Stimulated activated CD4-positive, alpha-beta T cell treated with anti-CD3 and anti-CD28 coated beads, Interleukin-15, amount 100 ng/mL, for 48 hours (primary cell): ENCODE measurements around the gene TSC2.
A peak's percentile ranks its signal among the peaks of the same experiment; 100 is the strongest.
"Not testable (repeated sequence)": the region's sequence is repeated elsewhere in the genome, so short reads cannot be mapped to it uniquely, and the experiment has no call there.

Source experiments
- DNase-seq, 2 donors: peaks; one replicate each; pipeline ENCODE4 v3.0.0-alpha.2; 2020; ENCODE audit warnings: low read depth in 2 of 2

TSC2 gene

GRCh38 chr16:2122429-2122828, 74.6 kb downstream of the TSC2 start:
- DNase-seq = no peak

DNA sequence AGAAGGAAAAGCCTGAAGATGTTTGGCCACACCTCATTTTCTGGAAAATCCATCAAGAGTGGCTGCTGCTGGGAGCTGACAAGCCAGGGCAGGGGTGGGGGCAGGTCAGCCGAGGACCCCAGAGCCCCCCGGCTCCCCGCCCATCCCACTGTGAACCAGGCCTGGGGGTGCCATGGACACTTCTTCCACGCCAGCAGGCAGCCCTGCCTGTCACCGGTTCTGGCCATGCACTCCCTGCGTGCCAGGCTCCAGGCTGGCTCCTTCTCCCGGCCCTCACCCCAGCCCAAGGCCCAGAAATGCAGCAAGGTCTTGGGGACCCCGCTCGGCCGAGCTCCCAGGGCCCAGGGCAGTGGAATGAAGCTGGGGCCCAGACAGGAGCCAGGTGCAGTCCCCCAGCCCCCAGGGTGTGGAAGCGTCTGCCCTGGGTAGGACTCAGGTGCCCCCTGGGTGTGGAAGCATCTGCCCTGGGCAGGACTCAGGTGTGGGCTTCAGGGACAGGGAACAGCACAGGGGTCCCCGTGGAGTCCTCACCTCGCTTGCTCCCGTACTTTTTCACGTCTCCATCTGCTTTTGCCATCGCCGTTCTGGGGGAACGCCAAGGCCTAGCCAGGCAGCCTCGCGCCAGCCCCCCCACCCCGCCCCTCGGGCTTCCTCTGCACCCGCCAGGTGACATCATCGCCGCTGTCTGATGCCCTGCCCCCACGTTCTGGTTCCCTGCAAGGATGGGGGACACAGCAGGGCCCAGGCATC, 75.3 kb downstream of the TSC2 start:
- DNase-seq = not testable (repeated sequence)

DNA sequence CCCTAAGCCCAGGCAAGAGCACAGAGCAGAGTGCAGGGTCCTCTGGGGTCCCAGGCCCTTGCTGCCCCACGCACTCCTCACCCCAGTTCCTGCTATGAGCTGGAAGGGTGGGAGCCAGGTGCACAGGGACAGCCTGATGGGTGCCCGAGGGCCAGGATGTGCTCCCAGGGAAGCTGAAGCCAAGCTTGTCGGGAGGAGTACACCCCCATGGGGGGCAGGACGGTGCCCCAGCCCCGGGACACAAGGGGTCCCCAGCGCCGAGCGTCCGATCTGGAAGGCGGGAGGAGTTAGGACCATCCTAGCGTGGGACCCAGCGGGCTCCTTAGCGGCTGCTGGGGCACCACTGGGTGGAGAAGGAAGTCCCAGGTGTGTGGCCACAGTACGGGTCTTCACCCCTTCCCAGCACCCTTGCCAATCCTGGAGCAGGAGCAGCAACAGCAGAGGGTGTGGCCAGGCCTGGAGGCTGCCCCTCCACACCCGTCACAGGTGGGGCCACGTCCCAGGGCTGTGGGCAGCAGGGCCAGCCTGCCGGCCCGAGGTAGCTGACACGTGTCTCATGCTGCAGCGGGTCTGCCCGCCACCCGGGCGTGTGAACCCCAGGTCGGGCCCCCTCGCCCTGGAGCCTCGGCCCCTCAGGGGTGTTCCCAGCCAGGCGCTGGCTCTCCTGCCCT, 76.1 kb downstream of the TSC2 start:
- not testable (repeated sequence) for DNase-seq

DNA sequence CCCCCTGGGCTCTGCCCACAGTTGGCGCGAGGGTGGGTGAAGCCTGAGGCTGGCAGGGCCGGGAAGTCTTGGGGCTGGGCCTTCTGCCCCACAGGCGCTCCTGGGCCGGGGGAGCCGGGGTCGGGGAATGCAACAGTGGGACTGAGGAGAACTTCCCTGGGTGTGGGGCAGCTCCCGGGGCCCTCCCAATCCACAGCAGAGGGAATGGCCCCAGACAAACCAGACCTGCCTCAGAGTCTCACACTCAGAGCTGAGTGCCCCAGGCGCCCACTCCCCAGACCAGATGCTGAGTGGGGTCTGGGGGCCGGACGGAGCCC, 76.5 kb downstream of the TSC2 start:
- not testable (repeated sequence) for DNase-seq

DNA sequence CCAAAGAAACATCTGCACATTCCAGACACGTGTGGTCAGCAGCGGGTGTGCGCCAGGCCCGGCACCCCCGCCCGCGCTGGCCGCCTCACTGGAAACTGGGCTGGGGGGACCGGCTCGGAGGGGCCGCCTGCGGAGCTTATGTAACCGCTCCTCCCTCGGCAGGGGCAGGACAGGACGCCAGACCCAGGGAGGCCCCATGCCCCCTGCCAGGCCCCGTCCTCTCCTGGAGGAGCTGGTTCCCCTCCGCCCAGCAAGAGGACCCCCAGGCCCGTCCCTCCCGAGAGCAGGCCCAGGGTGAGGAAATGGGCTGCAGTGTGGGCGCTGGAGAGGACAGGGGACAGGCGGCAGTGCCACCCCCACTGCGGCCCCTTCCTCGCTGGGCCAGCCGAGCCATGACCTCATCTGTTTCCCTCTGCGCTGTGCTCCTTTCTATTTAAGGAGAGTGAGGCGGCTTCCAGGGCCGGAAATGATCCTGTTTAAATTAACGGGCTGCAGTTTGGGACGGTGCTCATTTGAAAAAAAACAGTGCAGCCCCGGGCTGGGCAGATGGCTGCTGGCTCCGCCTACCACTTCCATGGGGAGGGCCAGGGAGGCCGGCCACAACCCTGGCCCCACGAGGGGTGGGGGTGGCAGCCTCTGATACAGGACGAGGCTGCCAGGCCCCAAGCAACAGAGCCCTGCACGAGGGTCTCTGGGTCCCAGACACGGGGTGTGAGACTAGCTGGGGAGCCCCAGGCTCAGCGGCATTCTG, 77.1 kb downstream of the TSC2 start:
- not testable (repeated sequence) for DNase-seq

- not testable (repeated sequence) for DNase-seq
These were observed 77.8 kb downstream of the TSC2 start for GRCh38 chr16:2125609-2126008.

- DNase-seq = not testable (repeated sequence)
These were observed 78.5 kb downstream of the TSC2 start for GRCh38 chr16:2126161-2126743.

DNA sequence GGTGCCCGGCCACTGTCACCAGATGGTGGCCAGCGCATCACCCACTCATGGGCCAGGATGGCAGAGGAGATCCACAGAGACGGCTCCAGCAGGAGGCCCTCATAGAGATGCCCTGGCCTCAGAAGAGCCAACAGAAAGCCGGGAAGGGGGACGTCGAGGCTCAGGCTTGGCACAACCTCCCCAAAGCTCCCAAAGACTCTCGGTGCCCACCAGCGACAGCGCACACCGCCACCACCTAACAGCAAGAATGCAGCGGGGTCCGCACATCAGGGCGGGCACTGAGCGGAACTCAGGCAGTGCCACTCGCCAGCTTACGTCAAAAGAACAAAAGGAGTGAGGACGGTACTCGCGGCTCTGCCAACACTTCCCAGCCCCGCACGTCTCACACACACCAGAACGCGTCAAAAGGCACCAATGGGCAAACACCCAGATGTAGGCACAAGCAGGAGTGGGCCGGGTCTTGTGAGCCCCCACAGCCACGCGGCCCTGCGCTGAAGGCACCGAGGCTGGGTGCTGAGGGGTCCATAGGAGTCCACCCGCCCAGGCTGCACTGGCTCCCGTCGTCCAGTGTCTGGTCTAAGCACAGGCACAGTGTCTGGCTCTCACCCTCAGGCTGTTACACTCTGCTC, 79.3 kb downstream of the TSC2 start:
- DNase-seq = not testable (repeated sequence)

- not testable (repeated sequence) for DNase-seq
These were observed 80.0 kb downstream of the TSC2 start for GRCh38 chr16:2127630-2128280.

DNA sequence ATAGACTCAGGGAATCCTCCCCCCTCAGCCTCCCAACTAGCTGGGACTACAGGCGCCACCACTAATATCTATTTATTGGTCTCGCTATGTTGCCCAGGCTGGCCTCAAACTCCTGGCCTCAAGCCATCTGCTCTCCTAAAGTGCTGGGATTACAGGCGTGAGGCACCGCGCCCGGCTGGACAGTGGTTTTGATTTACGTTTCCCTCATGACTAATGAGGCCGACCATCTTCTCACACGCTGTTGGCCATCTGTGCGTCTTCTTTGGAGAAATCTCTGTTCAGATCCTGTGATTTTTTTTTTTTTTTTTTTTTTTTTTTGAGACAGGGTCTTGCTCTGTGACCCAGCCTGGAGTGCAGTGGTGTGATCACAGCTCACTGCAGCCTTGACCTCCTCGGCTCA, 81.5 kb downstream of the TSC2 start:
- DNase-seq = not testable (repeated sequence)

DNA sequence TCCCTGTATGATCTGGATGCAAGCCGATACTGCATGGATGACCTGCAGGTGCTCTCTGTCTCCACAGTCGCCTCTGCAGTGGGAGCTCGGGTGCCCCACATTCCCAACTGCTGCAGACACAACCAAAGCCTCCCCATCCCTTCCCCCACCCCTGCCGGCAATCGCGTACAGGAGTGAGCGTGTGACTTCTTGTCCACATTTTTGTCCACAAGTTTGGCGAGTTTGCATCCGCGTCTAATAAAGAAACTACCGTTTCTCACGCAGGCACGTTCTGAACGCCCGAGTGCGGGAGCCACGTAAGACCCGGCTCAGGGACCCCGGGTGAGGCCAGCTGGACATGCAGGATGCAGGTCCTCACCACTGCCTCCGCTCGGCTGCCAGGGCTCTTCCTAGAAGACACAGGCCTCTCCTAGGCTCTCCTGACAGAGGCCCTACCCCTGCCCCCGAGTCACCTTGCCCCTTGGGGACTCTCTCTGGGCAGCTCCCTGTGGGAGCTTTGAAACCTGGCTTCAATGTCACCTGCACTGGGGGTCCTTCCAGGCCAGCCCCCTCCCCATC, 82.2 kb downstream of the TSC2 start:
- not testable (repeated sequence) for DNase-seq

DNA sequence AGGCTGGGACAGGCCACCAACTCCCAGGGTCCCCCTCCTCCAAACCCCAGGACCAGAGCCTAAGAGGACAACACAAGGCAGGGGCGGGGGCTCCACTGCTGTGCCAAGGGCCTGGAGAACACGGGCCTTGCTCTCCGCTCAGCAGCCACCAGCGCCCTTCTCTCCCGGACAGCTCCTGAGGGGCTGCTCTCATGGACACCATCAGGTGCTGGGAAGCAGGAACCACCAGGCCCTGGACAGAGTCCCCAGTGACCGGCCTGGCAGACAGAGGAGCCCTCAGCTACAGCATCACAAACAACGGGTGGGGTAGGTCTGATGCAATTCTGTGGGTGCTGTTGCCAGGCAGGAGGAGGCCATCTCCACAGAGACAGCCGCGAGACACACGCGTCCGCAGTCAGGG, 86.0 kb downstream of the TSC2 start:
- not testable (repeated sequence) for DNase-seq

DNA sequence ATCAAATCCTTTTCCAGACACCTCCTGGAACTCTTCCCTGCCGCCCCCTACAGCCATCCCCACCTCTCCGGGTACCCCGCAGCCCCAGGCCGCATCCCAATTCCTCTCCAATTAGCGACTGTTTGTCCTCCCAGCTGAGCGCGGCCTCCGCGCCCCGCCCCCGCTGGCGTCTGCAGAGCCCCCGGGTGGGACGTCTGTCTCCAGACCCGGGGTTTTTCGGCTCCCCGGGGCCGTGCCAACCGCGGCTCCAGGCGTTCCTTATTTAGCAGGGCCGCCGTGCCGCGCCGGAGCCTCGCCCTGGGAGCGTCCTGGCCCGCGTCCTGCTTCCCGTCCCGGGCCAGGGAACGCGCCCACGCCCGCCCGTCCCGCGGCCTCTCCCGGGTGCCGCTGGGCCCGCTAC, 87.3 kb downstream of the TSC2 start:
- DNase-seq = not testable (repeated sequence)

DNA sequence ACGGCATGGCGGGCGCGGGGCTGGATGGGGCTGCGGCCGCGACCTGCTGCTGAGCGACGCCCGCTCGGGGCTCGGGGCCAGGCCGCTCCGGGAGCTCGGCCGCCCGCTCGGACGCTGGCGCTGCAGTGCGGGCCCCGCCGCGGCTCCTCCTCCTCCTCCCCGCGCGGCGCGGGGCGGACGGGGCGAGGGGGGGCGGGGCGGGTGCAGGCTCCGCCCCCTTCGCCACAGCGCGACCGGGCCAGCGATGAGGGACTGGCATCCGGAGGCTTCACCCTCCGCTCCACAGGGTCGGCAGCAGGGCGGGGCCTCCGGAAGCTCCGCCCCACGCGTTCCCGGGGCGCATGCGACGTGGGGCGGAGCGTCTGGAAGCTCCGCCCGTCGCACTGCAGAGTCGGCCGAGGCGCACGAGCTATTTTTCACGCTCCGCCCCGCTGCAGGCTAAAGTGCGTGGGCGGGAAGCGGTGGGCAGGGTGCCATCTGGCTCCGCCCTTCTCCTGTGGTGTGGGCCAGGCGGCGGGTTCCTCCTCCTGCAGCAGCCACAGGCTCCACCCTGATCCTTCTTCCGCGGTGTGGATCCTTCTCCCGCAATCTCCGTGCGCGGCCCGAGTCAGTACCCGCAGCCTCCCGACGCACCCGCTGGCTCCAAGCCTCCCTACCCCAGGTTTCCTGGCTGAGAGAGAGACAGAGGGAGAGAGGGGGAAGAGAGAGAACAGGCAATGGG, 88.1 kb downstream of the TSC2 start, which contains the start of gene PKD1:
Gene PKD1, minus strand, starts transcription at position 129 of the 721 bp plus-strand sequence. CDS start 209 bp downstream, outside the sequence.
- peak; percentile 93 to 98 for DNase-seq
